ENCODE measurements around the gene CLOCK.

- TF ChIP-seq POLR2A (IDR thresholded peaks at IDR 0.05; ENCODE audit: low read length) (no peak), GATA1 (IDR thresholded peaks at IDR 0.05; ENCODE audit: low read depth, low read length) (no peak)
Observed at GRCh38 chr4:55500072-55500471, 46.6 kb downstream of the CLOCK start.

All from erythroblast (primary cell).